Measurements from ENCODE around the gene C12orf57. TPM values are rescaled to one million over a fixed set of nuclear protein-coding genes. Genes with fewer than 3 reads are reported as not detected.

C12orf57 gene
- total and polyA plus RNA-seq, 2 of the 13 experiments (the other 11 are each of a cell fraction or from before 2014, with no cell fraction given) = 84.0 to 287 TPM

GRCh38 chr12:6959058-6959804, 15.4 kb downstream of the C12orf57 start (continued):
- TF ChIP-seq FOXA3 (CRISPR knock-in tag; IDR thresholded peaks at IDR 0.05) = no peak
- TF ChIP-seq ZBTB46 (CRISPR knock-in tag; IDR thresholded peaks at IDR 0.05; ENCODE audit: borderline replicate concordance) = no peak
- no peak for TF ChIP-seq ZNF724P (CRISPR knock-in tag; IDR thresholded peaks at IDR 0.05; ENCODE audit: borderline replicate concordance)
- no peak for TF ChIP-seq ASH2L (IDR thresholded peaks at IDR 0.05; ENCODE audit: insufficient read length, low read depth, low read length)

- Histone ChIP-seq H3K27ac (ENCODE audit: extremely low read length, insufficient read depth, low read length) (no peak overlapping the region), H3K9me3 (ENCODE audit: low read length) (no peaks in the 10 kb centered on the region), H3K4me2 (ENCODE audit: low read depth, low read length) (no peak overlapping the region), H4K20me1 (ENCODE audit: insufficient read depth, low read length) (no peaks in the 10 kb centered on the region), H3K4me1 (ENCODE audit: insufficient read depth, low read length) (peaks cover 33% of the 10 kb centered on the region), H3K9ac (ENCODE audit: insufficient read depth, low read depth, low read length) (no peak overlapping the region), H3K79me2 (ENCODE audit: insufficient read depth, low read length) (no peaks in the 10 kb centered on the region), H3K27me3 (ENCODE audit: control insufficient read depth in 1 of 2, insufficient read depth in 2 of 2, low read length in 2 of 2) (no peaks in the 10 kb centered on the region), H2AFZ (ENCODE audit: low read length) (no peak overlapping the region), H3K4me3 (replicated peaks in 1 of 3; ENCODE audit: insufficient read depth in 1 of 3, low read depth in 2 of 3, low read length in 3 of 3) (no peak overlapping the region), H3K36me3 (replicated peaks in 1 of 2; ENCODE audit: control insufficient read depth in 1 of 2, insufficient read depth in 2 of 2, low read length in 2 of 2) (no peaks in the 10 kb centered on the region; a peak in 1 of 5 replicates)
- ChIA-PET CTCF (ENCODE audit: low intra/inter-chr PET ratio, low total read pairs) (no interaction called here), POLR2A (interaction anchor here (3.4 to 8.0 kb wide), 2 partner anchors 14 to 58 kb away, joined by 16 to 180 read pairs; partner anchors contain the start of genes C12orf57, LPCAT3 and RNU7-1)
- FAIRE-seq (no peak), DNase-seq (ENCODE audit: low spot score) (no peak), ATAC-seq (no peak)
- 92% methylated on average over 13 of the region's 26 CpGs for WGBS (ENCODE audit: low lambda C conversion rate)
- no TSS peak for BruUV-seq (replicated peaks)
- in situ Hi-C loops (cut with HindIII; ENCODE audit: extremely low pct_ligation_motif_present, low pct_unique_long_range_greater_than_20kb) = no loop called here
- intact Hi-C loops (cut with micrococcal nuclease; ENCODE audit: unreplicated experiment) = no loop called here
- no peak for TF ChIP-seq MED8 (CRISPR knock-in tag; IDR thresholded peaks at IDR 0.05; ENCODE audit: insufficient replicate concordance)
- TF ChIP-seq HNRNPK (IDR thresholded peaks at IDR 0.05; ENCODE audit: low read depth, low read length, poor library complexity, severe bottlenecking) = no peak
- TF ChIP-seq ZNF841 (CRISPR knock-in tag; IDR thresholded peaks at IDR 0.05; ENCODE audit: borderline replicate concordance) = no peak
- TF ChIP-seq FOXO4 (CRISPR knock-in tag; conservative IDR thresholded peaks at IDR 0.05) = no peak
- TF ChIP-seq ZNF567 (CRISPR knock-in tag; IDR thresholded peaks at IDR 0.05; ENCODE audit: borderline replicate concordance) = no peak
- no peak for TF ChIP-seq ZNF619 (CRISPR knock-in tag; IDR thresholded peaks at IDR 0.05)
Measured at GRCh38 chr12:6959805-6960592, 16.2 kb downstream of the C12orf57 start.
